ENCODE results near the gene GPR22.
A peak's percentile ranks its signal among the peaks of the same experiment; 100 is the strongest.

GPR22 gene, protein sequence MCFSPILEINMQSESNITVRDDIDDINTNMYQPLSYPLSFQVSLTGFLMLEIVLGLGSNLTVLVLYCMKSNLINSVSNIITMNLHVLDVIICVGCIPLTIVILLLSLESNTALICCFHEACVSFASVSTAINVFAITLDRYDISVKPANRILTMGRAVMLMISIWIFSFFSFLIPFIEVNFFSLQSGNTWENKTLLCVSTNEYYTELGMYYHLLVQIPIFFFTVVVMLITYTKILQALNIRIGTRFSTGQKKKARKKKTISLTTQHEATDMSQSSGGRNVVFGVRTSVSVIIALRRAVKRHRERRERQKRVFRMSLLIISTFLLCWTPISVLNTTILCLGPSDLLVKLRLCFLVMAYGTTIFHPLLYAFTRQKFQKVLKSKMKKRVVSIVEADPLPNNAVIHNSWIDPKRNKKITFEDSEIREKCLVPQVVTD

GRCh38 chr7:107469929-107470328, at the start of gene GPR22:
Gene GPR22, plus strand, starts transcription at chr7:107470057. Its CDS starts 4,004 bp downstream, at chr7:107474061.
- DNase-seq, result no peak

- DNase-seq, result no peak
Measured at GRCh38 chr7:107427462-107427861, 42.4 kb upstream of the GPR22 start.

DNA sequence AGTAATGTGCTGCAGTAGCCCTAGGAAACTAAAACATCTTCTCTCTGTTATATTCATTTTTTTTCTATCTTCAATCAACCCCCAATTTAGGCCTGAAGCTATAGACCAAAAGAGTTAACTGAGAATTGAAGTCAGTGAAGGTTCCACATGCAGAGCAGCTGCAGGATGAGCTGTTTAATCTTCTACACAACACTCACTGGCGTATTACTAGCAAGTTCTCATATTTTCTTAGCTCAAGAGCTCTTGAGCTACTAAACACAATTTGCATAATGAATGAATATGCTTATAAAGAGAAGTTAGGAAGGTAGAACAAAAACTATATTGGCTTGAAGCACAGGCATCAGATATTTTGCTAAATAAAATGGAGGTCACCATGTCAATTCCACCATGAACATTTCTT, 41.2 kb upstream of the GPR22 start:
- DNase-seq, result no peak

DNA sequence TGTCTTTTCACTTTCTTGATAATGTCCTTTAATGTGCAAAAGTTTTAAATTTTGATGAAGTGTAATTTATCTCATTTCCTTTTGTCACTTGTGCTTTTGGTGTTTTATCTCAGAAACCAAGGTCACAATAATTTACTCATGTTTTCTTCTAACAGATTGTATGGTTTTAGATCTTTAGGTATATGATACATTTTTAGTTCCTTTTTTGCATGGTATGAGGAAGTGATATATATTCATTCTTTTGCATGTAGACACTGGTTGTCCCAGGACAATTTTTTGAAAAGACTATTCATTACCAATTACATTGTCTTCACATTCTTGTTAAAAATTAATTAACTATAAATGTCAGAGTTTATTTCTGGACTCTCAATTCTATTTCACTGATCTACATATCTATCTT, 39.8 kb upstream of the GPR22 start:
- no peak for DNase-seq

- DNase-seq, result no peak
Measured at GRCh38 chr7:107432261-107432660, 37.6 kb upstream of the GPR22 start.

DNA sequence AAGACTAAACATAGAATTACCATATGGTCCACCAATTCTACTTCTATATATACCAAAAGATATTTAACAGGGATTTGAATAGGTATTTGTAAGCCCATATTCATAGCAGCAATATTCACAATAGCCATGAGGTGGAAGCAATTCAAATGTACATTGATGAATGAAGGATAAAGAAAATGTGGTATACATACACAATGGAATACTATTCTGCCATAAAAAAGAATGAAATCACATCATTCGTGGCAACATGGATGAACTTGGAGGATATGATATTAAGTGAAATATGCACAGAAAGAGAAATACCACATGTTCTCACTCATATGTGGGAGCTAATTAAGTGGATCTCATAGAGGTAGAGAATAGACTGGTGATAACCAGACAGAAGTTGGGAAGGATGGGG, 34.1 kb upstream of the GPR22 start:
- DNase-seq, result no peak

DNA sequence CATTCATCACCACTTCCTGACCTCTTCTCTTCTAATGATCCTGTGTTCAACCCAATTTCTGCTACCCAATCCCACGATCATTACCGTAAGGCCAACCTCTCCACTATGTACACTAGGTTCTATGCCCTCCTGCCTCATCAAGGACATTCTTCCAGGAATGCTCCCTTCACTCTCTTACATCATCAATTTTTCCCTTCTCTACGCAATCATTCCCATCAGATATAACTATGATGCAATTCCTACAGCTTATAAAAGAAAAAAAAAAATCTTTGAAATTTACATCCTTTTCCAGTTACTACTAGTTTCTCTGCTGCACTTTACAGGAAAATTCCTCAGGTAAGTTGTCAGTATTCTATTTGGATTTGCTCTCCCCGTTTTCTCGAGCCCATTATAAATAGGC, 30.8 kb upstream of the GPR22 start:
- DNase-seq, result no peak

DNA sequence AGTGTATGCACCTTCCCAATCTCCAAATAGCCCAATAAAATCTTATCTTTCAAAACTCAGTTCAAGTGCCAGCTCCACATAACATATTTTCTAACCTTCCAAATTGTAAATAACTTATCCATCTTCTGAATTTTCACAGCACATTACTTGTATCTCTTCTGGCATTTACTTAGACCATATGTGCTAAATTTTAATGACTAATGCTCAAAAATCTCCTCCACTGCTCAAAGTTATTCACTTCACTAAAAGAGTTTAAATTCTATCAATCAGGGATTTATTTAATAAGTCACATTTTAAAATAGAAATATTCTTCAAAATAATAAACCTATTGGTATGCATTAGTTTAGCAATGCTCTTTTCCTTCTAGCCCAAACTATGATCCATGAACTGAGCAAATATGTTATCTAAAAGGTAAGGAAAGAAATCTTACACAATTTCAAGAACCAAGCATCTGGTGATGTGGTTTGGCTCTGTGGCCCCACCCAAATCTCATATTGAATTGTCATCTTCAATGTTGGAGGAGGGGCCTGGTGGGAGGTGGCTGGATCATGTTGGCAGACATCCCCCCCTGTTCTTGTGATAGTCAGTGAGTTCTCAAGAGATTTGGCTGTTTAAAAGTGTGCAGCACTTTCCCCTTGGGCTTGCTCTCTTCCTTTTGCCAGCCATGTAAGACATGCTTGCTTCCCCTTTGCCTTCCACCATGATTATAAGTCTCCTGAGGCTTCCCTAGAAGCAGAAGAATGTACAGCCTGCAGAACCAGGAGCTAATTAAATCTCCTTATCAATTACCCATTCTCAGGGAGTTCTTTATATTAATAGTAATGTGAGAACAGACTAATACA, 28.1 kb upstream of the GPR22 start:
- no peak for DNase-seq

DNA sequence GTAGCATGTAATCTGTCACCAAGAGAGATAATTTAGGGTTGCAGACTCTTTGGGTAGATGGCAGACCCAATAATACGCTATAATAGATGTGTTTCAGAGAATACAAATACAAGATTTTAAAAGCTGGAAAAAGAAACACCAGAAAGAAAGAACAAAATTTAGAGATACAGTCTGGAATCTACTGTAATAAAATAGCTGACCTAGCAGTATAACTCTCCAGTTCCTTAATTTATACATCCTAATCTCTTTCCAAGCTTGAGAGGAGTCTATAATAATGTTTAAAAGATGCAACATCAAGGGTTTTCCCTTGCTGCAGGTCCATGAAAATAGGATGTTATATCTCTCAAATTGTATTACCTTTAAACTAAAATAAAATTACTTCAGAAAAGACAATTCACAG, 27.2 kb upstream of the GPR22 start:
- no peak for DNase-seq

DNA sequence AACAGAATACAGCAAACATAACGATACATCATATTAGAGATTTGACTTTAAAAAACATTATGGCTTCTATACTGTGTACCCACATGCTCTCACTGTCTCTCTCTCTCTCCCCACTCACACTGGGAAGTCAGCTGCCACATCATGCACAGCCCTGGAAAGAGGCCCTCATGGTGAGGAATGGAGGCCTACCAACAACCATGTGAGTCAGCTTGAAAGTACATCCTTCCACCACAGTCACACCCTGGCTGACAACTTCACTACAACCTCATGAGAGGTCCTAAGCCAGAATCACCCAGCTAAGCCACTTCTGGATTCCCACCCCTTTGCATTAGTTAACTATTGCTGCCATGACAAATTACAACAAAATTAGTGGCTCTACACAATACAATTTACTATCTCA, 23.3 kb upstream of the GPR22 start:
- DNase-seq, result no peak

- DNase-seq, result no peak
Measured at GRCh38 chr7:107446988-107447387, 22.9 kb upstream of the GPR22 start.

GRCh38 chr7:107450970-107451369, 18.9 kb upstream of the GPR22 start:
- no peak for DNase-seq

- no peak for DNase-seq
Measured at GRCh38 chr7:107453388-107453787, 16.5 kb upstream of the GPR22 start.

GRCh38 chr7:107461938-107462533, 7.8 kb upstream of the GPR22 start:
- DNase-seq, result no peak

GRCh38 chr7:107463139-107464078, 6.4 kb upstream of the GPR22 start:
- peak; percentile 24 for DNase-seq

GRCh38 chr7:107464666-107465226, 5.1 kb upstream of the GPR22 start:
- no peak for DNase-seq

DNA sequence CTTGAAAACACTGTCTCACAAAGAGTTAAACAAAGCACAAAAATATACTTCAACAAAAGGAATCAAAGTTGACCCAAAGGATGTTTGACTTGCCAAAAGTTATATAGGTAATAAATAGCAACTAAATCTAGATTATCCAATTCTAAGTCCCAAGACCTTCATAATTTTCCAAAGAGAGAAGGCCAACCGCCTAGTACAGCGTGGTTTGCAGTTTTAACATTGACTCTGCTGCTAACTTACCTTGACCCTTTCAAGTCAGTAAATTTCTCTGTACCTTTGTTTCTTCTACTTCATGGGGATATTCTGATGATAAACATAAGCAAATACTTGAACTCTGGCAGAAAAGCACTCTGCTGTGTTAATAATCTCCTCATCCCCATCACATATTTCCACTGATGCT, 1.9 kb upstream of the GPR22 start:
- DNase-seq, result no peak

DNA sequence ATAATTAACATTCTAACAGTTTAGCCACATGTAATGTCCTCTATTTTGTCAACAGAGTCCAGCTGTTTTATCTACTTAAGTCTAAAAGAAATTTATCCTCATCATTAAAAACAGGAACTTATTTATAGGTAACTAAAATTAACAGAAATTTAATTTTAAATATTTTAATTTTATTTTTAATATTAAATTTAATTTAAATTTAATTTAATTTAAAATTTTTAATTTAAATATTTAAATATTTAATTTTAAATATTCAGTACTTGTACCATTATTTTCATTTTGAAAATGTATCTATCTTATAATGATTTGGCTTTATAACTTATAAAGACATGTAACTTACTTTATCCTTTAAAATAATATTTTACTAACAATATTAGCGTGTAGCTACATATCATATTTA, 1.0 kb upstream of the GPR22 start:
- DNase-seq, result no peak

DNA sequence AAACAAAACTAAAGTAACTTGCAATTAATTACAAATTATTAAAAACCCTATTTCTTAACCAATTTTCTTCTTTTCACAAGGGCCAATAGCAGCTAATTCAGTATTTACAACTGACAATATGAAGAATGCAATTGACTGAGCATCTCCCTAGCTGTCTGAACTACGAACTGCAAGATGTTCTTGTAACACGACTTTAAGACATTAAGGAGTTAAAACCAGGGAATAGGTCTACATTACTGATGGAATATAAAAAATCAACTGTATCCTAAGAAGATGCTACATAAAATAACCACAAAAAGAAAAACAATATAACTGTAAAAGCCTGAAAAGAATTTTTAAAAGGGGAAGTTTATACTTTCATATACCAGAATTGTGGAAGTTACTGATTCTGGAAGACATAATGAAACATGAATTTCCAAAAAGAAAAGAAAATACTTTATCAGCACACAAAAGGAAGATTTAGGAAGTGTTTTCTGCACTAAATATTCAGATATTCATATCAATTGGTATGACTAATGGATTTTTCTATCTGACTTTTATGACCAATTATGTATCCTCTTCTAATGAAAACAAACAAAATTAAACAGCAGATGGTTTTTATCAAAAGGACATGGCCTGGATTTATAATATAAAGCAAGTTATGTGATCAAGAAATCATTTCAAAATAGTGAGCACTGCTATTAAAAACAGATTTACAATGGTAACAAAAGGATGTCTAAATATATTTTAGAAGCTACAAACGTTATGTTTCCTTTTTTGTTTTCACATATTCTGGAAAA, 1.6 kb downstream of the GPR22 start:
- DNase-seq, result no peak

- DNase-seq, result no peak
Measured at GRCh38 chr7:107472116-107472515, 2.3 kb downstream of the GPR22 start.

DNA sequence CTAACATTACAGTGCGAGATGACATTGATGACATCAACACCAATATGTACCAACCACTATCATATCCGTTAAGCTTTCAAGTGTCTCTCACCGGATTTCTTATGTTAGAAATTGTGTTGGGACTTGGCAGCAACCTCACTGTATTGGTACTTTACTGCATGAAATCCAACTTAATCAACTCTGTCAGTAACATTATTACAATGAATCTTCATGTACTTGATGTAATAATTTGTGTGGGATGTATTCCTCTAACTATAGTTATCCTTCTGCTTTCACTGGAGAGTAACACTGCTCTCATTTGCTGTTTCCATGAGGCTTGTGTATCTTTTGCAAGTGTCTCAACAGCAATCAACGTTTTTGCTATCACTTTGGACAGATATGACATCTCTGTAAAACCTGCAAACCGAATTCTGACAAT, 4.3 kb downstream of the GPR22 start:
- no peak for DNase-seq

All from activated naive CD4-positive, alpha-beta T cell treated with anti-CD3 and anti-CD28 coated beads, Interleukin-2, amount 50 U/mL, for 16 hours (primary cell).